ENCODE data around the gene FOXR1. TPM values are rescaled to one million over a fixed set of nuclear protein-coding genes. Genes with fewer than 3 reads are reported as not detected.

The FOXR1 gene
- not detected in 2 replicates for total RNA-seq

GRCh38 chr11:118971646-118972045 is at the start of gene FOXR1:
Gene FOXR1, plus strand, starts transcription at chr11:118971761. Its CDS starts 171 bp downstream, at chr11:118971932.

GRCh38 chr11:118956094-118956846 is 15.3 kb upstream of the FOXR1 start, which contains the start of gene UPK2:
Gene UPK2, plus strand, starts transcription at chr11:118956298. Its CDS starts 53 bp downstream, at chr11:118956351.

GRCh38 chr11:118997627-118998387 is 26.2 kb downstream of the FOXR1 start, which contains the start of gene CENATAC:
Gene CENATAC, plus strand, starts transcription at chr11:118998138. Its CDS starts 60 bp downstream, at chr11:118998198.

GRCh38 chr11:119018074-119018938 is 46.7 kb downstream of the FOXR1 start, which contains the start of the genes RPS25 and TRAPPC4:
Gene RPS25, minus strand, starts transcription at chr11:119018343. Its CDS starts 59 bp downstream, at chr11:119018284.
Gene TRAPPC4, plus strand, starts transcription at chr11:119018766. Its CDS starts 30 bp downstream, at chr11:119018796.

GRCh38 chr11:119030329-119031047 is 58.9 kb downstream of the FOXR1 start, which contains the start of gene SLC37A4:
Gene SLC37A4, minus strand, starts transcription at chr11:119030877.

Other genes with a start within 250 kb of the FOXR1 start
- 41.1 and 51.7 TPM in 2 replicates for gene DDX6, start 180.6 kb upstream of the FOXR1 start, total RNA-seq
- not detected in 2 replicates for gene CXCR5, start 87.9 kb upstream of the FOXR1 start, total RNA-seq
- 38.5 and 40.0 TPM in 2 replicates for gene BCL9L, start 45.8 kb upstream of the FOXR1 start, total RNA-seq
- gene UPK2, start 15.5 kb upstream of the FOXR1 start, total RNA-seq, result not detected in 2 replicates
- gene CENATAC, start 26.4 kb downstream of the FOXR1 start, total RNA-seq, result 3.5 and 10.0 TPM in 2 replicates
- gene RPS25, start 46.6 kb downstream of the FOXR1 start, total RNA-seq, result 2,232 and 3,190 TPM in 2 replicates
- 48.9 and 68.3 TPM in 2 replicates for gene TRAPPC4, start 47.0 kb downstream of the FOXR1 start, total RNA-seq
- 8.9 and 11.9 TPM in 2 replicates for gene SLC37A4, start 59.1 kb downstream of the FOXR1 start, total RNA-seq
- 42.8 and 72.7 TPM in 2 replicates for gene HYOU1, start 85.4 kb downstream of the FOXR1 start, total RNA-seq
- gene VPS11, start 96.1 kb downstream of the FOXR1 start, total RNA-seq, result 14.4 and 18.2 TPM in 2 replicates
- 19.7 and 27.9 TPM in 2 replicates for gene HMBS, start 113.1 kb downstream of the FOXR1 start, total RNA-seq
- 21.8 and 23.6 TPM in 2 replicates for gene DPAGT1, start 130.1 kb downstream of the FOXR1 start, total RNA-seq
- 4.3 and 5.8 TPM in 2 replicates for gene C2CD2L, start 135.6 kb downstream of the FOXR1 start, total RNA-seq
- 9.2 and 9.8 TPM in 2 replicates for gene HINFP, start 149.8 kb downstream of the FOXR1 start, total RNA-seq
- gene ABCG4, start 177.3 kb downstream of the FOXR1 start, total RNA-seq, result not detected in 2 replicates
- 8.6 and 11.1 TPM in 2 replicates for gene NLRX1, start 197.0 kb downstream of the FOXR1 start, total RNA-seq
- not detected in 2 replicates for gene NHERF4, start 213.7 kb downstream of the FOXR1 start, total RNA-seq
- gene CBL, start 234.6 kb downstream of the FOXR1 start, total RNA-seq, result 7.0 and 22.9 TPM in 2 replicates